ENCODE results near the gene CIRBP.

Gene CIRBP

GRCh38 chr19:1267477-1268225 is 1.5 kb upstream of the CIRBP start:
- peak; percentile 62 for DNase-seq (ENCODE audit: low read depth, low spot score)

DNA sequence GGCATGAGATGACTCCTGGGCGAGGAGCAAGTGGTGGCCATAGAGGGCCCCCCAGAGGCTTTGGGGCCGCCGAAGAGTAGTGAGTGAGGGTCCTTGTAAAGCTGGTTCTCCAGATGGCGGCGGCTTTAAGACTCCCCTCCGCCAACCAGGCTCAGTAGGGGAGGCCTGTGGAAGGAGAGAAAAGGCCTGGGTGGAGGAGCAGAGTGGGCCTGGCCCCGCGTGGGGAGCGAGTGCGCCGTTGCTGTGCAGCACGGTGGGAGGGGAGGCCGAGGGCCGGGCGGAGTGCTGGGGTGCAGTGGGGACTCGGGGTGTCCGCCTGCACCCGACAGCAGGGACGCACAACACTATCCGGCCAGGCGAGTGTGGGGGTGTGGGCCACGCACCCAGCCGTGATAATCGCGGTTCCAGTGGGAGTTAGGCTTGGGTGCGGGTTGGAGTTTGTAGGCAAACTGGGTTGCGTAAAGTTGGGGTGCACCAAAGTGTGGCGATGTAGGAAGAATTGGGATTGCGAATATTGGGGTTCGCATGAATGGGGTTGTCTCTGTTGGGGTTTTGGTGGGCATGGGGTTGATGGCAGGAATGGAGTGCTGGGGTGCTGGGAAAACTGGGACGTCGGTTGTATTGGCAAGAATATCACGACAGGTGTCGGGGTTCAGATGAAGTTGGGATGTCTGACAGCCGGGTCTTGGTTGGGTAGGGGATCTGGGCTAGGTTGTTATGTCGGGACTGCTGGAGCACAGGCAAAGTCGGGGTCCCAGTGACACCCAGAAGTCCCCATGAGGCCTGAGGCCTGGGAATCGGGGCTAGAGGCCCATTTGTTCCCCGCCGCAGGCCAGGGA is 687 bp upstream of the CIRBP start:
- DNase-seq (ENCODE audit: low read depth, low spot score) = no peak

GRCh38 chr19:1269478-1270212 is 513 bp downstream of the CIRBP start:
- DNase-seq (ENCODE audit: low read depth, low spot score) = peak; percentile 95

DNA sequence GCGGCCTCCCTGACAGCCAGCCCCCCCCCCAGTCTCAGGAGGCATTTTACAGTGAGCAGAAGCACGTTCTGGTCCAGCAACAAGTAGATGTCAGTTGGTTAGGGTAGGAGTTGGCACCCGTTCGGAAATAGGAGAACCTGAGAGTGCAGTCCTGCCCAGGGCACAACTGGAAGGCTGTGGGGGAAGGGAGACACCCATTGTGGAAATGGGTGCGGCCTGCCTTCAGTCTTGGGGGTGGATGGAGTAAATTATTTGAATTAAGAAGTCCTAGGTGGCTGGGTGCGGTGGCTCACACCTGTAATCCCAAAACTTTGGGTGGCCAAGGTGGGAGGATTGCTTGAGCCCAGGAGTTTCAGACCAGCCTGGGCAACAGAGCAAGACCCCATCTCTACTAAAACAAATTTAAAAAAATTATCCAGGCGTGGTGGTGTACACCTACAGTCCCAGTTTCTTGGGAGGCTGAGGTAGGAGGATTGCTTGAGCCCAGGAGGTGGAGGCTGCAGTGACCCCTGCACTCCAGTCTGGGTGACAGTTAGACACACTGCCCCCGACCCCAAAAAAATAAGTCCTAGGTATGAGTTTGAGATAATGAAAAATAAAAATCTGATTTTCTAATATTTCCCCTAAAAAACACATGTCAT is 1.2 kb downstream of the CIRBP start:
- no peak for DNase-seq (ENCODE audit: low read depth, low spot score)

DNA sequence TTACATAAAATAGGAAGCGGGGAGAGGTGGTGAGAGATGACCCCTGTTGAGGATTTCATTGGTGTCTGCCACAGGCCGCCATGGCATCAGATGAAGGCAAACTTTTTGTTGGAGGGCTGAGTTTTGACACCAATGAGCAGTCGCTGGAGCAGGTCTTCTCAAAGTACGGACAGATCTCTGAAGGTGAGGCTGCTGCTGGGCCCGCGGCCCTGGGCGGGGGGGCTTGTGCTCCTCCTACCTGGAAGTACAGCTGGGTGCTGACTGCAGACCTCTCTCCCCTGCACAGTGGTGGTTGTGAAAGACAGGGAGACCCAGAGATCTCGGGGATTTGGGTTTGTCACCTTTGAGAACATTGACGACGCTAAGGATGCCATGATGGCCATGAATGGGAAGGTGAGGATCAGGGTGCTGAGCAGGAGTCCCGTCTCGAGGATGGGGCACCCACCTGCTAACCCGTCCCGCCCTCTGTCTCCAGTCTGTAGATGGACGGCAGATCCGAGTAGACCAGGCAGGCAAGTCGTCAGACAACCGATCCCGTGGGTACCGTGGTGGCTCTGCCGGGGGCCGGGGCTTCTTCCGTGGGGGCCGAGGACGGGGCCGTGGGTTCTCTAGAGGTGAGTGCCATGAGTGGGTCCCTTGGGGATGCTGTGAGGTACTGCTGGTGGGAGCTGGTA is 1.9 kb downstream of the CIRBP start:
- no peak for DNase-seq (ENCODE audit: low read depth, low spot score)

DNA sequence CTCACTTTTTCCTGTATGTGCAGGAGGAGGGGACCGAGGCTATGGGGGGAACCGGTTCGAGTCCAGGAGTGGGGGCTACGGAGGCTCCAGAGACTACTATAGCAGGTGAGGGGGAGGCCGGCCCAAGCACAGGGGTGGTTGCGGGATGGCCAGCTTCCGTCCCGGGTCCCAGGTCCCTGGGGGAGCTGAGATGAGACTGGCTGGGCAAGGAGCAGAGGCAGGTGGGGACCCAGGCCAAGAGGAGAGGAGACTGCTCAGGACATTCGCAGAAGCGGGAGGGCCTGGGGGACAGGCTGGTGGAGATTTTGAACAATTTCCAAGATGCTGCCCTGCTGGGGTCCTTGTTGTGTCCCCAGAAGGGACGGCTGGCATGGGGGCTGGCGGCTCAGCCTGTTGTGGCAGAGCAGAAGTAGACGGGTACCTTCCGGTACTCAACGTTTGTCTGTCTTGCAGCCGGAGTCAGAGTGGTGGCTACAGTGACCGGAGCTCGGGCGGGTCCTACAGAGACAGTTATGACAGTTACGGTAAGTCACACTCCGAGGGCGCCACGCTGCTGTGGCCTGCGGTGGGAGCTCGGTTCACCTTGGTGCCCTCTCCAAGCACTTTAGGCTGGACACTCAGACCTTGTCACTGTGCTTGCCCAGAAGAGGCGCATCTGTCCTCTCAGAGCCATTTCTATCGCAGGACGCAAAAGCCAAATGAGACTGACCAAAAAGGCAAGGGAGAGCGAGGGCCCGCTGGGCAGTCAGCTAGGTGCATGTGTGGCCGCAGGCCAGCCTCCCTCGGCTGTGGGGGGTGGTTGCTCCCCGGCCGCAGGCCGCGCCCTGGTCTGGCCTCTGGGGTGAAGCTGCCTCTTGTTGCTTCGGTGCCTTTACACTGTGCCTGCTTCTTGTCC is 2.6 kb downstream of the CIRBP start:
- DNase-seq (ENCODE audit: low read depth, low spot score) = no peak

- DNase-seq (ENCODE audit: low read depth, low spot score) = no peak
Measured at GRCh38 chr19:1272423-1273262, 3.5 kb downstream of the CIRBP start.

GRCh38 chr19:1273263-1274041 is 4.3 kb downstream of the CIRBP start:
- no peak for DNase-seq (ENCODE audit: low read depth, low spot score)

- no peak for DNase-seq (ENCODE audit: low read depth, low spot score)
Measured at GRCh38 chr19:1274081-1274851, 5.1 kb downstream of the CIRBP start.

- DNase-seq (ENCODE audit: low read depth, low spot score) = no peak
Measured at GRCh38 chr19:1274852-1275259, 5.7 kb downstream of the CIRBP start.

GRCh38 chr19:1275260-1275975 is 6.3 kb downstream of the CIRBP start, which contains the start of gene FAM174C:
Gene FAM174C, plus strand, starts transcription at chr19:1275530. Its CDS starts 20 bp downstream, at chr19:1275550.
- DNase-seq (ENCODE audit: low read depth, low spot score) = peak; percentile 99

DNA sequence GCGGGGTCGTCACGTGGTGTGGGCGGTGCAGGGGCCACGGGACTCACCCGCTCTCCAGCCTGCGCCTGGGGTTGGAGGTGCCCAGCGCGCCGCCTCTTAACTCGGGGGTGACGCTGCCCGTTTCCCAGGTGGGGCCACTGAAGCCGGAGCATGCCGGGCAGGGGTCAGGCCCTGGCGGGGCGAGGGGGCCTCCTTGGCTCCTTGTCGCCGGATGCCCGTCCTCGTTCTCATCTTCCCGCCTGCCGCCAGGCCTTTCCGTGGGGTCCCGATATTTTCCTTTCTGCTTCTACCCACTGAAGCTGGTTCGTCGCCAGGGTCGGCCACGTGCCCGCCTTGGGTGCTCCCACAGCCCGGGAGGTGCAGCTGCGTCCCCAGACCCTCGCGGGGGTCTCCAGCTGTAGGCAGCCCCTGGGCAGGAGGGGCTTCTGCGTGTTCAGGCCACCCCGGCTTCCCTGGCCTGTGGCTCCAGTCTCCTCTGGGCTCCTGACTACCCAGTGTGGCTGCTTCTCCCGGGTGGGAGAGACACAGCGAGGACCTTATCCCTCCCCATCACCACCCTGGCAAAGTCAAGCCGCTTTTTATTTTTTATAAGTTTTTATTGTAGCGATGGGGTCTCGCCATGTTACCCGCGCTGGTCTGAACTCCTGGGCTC is 7.0 kb downstream of the CIRBP start:
- DNase-seq (ENCODE audit: low read depth, low spot score) = no peak

DNA sequence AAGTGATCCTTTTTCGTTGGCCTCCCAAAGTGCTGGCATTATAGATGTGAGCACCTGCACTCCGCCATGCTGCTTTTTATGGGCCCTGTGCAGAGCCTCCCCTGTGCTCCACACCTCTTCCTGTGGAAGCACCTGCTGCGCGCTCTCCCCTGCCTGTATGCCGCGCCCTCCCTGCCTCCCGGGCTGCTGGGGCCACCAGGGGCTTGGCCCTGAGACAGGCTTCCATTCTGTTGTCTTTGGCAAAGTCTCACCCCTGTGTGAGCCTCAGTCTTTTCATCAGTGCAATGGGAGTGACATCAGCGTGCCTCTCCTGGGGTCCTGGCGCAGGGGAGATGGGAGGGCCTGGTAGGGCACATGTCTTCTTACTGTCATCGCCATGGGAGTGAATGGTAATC is 7.5 kb downstream of the CIRBP start:
- no peak for DNase-seq (ENCODE audit: low read depth, low spot score)

GRCh38 chr19:1277061-1277460 is 7.9 kb downstream of the CIRBP start:
- no peak for DNase-seq (ENCODE audit: low read depth, low spot score)

DNA sequence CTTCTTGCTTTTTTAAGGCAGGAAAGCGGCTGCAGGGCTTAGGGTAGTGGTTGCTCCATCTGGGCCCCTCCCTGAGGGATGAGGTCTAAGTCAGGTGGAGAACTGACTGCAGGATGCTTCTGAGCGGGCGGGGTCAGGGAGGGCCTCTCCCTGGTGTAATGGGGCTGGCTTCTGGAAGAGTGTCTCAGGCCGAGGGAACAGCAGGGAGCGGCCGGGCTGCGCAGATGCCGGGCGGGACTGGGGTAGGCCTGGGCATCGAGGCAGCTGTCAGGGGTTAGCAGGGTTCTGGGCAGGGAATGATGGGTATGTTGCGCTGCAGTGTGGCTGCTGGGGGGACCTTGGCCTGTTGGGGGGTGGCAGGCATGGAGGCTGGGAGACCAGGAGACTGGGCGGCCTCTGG is 8.9 kb downstream of the CIRBP start:
- no peak for DNase-seq (ENCODE audit: low read depth, low spot score)

Measured in astrocyte of the hippocampus (primary cell).